Inflammatory macrophage (primary cell): ENCODE measurements around the gene SLC2A1.
"Not testable (repeated sequence)": the region's sequence is repeated elsewhere in the genome, so short reads cannot be mapped to it uniquely, and the experiment has no call there.

Experiments used
- DNase-seq, 2 donors: peaks; one replicate each; pipeline ENCODE4 v3.0.0-alpha.2; 2020 to 2022

SLC2A1 gene

GRCh38 chr1:42927920-42928505 is 30.7 kb downstream of the SLC2A1 start:
- no peak for DNase-seq

DNA sequence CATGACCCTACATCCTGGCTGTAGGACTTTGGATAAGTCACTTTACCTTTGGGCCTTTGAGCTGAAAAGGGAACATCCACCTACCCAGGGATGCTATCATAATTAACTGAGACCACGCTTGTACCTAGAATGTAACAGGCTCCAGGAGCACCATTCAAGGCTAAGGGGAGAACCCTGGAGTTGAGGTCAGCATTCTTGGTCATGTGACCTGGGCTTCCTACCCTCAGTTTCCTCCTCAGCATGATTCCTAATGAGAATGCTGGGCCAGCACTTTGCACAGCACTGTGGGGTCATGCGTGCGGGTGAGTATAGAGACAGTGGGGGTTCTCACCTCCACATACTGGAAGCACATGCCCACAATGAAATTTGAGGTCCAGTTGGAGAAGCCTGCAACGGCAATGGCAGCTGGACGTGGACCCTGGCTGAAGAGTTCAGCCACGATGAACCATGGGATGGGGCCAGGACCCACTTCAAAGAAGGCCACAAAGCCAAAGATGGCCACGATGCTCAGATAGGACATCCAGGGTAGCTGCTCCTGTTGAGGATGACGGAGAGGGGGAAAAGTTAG is 31.3 kb downstream of the SLC2A1 start:
- DNase-seq = no peak

DNA sequence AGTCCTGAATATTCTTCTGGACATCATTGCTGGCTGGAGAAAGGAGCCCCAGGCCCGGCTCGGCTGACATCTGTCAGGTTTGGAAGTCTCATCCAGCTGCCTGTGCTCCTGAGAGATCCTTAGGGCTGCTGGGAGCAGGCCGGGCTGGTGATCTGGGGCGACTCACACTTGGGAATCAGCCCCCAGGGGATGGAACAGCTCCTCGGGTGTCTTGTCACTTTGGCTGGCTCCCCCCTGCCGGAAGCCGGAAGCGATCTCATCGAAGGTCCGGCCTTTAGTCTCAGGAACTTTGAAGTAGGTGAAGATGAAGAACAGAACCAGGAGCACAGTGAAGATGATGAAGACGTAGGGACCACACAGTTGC is 31.8 kb downstream of the SLC2A1 start:
- no peak for DNase-seq

DNA sequence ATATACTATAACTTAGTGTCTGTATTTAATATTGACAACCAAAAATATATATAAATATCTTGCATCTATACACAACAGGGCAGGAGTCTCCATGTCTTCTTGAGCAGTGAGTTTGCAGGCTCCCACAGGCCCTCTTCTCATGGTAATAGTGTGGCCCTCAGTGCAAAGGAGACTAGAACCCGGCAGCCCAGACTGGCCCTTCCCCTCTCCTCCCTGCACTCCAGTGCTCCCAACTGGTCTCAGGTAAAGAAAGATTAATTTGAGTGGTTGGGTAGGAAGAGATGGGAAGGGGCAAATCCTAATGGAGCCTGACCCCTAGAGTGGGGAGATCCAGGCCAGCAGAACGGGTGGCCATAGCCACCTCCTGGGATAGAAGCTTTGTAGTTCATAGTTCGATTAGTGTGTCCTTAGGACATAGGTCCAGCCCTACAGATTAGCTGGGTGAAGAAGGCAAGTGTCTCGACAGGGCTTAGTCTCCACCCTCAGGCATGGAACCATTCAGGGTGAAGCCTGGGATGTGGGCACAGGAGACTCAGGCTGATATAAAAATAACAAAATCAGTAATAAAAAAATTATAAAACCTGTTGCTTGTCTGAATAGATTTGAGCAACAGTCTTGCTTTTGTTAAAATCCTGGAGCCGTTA is 32.3 kb downstream of the SLC2A1 start:
- no peak for DNase-seq

DNA sequence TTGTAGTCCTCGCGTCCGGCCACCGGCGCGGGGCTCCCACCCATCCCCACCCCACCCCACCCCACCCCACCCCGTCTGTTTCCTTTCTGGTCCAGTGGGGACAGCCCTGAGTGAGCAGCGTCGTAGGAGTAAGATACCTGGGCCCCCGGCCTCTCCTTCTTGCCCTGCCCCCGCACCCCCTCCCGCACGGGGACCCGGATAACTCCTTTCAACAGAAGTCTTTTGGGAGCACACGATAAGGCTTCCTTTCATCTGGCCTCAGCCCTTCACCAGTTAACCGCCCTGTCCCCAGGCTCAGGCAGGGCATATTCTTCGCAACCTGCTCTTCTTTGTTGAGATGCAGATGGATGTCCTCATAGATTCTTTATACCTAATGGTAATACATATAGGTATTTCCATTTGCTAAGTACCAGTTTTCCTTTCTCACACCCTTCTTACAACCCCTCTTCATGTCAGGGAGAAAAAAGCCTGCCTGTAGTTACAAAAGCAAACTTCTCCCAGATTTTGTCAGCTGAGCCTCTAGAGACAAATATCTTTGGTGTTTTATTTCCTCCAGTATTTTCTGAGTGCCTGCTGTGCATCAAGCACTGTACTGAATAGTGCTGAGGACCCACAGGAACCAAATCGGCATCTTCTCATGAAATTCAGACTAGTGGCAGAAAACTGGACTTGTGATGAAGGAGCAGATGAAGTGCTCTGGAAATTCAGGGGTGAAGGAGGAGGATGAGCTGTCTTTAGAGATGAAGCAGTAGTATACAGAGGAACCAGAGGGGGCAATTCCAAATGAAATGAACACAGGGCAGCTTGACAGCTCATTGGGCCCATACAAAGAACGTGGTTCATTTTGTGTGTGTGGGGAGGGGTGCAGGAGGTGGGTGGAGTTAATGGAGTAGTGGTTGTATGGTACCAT is 33.6 kb downstream of the SLC2A1 start:
- no peak for DNase-seq

GRCh38 chr1:42924082-42924850 is 34.4 kb downstream of the SLC2A1 start:
- peak; percentile 93 for DNase-seq

- DNase-seq = no peak
These were observed 35.1 kb downstream of the SLC2A1 start for GRCh38 chr1:42923367-42924081.

- peak; percentile 56 to 71 for DNase-seq
These were observed 35.8 kb downstream of the SLC2A1 start for GRCh38 chr1:42922687-42923366.

GRCh38 chr1:42921769-42922168 is 36.9 kb downstream of the SLC2A1 start:
- no peak for DNase-seq

DNA sequence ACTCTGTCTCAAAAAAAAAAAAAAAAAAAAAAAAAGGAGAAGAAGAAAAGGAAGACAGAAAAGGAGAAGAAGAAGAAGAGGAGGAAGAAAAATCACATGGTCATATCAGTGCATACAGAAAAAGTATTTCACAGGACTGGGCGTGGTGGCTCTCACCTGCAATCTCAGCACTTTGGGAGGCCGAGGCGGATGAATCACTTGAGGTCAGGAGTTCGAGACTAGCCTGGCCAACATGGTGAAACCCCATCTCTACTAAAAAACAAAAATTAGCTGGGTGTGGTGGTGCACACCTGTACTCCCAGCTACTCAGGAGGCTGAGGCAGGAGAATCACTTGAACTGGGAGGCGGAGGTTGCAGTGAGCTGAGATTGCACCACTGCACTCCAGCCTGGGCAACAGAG is 39.0 kb downstream of the SLC2A1 start:
- peak; percentile 20 to 33 for DNase-seq

- DNase-seq = no peak
These were observed 41.5 kb downstream of the SLC2A1 start for GRCh38 chr1:42917241-42917495.

DNA sequence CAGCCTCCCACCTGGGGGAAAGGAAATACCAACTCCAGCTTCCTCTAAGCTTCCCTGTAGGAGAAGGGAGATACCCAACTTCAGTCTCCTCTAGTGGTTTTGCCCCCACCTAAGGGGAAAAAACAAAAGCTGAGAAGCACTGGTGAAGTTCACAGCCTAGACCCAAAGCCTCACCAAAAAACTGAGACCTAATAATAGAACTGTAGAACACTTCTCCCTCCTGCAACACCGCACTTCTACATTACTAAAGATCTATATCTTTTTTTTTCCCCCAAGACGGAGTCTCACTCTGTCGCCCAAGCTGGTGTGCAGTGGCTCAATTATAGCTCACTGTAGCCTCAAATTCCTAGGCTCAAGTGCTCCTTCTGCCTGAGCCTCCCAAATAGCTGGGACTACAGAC is 43.2 kb downstream of the SLC2A1 start:
- DNase-seq = no peak

GRCh38 chr1:42914092-42914627 is 44.5 kb downstream of the SLC2A1 start:
- DNase-seq = peak in 1 of 2 donors; percentile 7

GRCh38 chr1:42913426-42914091 is 45.1 kb downstream of the SLC2A1 start:
- DNase-seq = peak; percentile 80 to 87

DNA sequence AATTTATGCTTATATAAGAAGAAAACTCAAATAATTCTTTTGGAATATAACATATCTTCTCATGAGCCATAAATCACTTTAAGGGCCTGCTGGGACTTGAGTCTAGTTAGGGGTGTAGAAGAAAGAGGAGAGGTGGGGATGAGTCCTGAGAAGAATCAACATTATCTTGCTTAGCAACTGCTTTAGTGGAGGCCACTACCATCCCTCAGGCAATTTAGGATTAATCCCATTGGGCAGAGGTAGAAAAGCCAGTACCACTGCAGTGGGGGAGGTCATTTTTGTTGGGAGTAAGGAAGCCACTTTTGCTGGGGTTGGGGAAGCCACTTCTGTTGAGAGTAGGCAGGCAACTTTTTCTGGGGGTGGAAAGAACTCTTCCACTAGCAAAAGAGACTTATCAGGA is 47.7 kb downstream of the SLC2A1 start:
- DNase-seq = no peak

GRCh38 chr1:42908046-42908445 is 50.6 kb downstream of the SLC2A1 start:
- DNase-seq = no peak

DNA sequence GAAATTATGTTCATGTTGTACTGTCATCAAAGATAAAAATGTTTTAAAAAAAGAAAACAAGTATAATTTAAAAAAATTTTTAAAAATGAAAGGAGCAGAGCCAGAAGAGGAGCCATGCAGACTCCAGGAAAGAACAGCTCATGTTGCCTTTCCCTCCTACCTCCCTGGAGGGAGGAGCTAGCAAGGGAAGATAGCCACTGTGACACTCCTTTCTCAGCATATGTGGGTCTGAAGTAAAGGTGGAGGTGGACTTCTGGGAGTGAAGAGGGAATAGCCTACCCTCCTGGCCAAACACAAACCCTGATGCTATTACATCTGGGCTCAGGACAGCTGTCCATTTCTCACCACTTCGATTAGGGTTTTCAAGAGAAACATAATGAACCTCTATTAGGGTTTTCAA is 54.2 kb downstream of the SLC2A1 start:
- no peak for DNase-seq

DNA sequence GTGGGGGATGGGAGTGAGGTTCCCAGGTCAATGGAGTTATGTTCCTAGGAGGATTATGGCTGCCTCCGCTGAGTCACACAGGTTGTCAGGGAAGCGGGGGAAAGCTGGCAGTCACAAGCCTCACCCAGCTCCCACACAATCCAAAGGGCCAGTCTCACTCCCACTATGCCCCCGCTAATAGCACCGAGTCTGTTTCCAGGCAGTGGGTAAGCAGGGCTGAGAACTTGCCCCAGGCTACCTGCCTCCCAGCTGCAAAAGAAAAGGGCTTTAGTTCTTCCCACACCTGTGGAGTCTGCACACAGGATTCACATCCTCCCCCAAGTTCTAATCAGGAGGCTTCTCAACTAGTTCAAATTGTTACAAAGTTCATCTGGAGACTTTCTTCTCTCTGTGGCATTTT is 58.7 kb downstream of the SLC2A1 start:
- not testable (repeated sequence) for DNase-seq

DNA sequence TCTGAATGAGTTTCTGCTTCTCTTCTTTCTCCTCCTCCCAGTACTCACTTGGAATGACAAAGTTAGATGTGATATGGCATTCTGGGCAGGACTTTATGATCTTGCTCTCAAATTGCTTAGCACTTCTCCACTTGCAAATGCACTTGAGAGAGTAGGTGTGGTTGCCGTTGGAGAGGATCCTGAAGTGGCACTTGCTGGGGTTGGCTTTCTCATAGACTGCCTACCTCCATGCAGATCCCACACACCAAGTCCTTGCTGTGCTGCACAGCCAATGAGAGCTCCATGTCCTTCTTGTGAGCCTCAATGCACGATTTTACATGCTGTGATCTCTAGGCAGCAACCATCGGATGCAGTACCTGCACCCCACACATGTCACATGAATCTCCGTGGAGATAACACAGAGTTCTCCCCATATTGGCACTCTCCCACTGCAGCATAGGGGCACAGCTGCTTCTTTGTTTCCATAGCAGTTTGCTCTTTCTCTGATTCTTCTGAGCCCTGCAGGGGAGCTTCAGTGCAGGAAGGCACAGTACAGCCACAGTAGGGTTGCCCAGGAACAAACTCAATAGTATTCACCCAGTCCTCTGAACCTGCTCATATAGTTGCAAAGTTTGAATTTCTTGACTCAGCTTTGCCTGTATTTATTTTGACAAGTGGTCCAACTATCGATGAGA is 67.1 kb downstream of the SLC2A1 start:
- DNase-seq = no peak

GRCh38 chr1:42889264-42889663 is 69.4 kb downstream of the SLC2A1 start:
- DNase-seq = no peak
